Globus pallidus (tissue), 1 donor: ENCODE results near the gene RNF167.
A peak's percentile ranks its signal among the peaks of the same experiment; 100 is the strongest.

Experiments used
- DNase-seq: peaks from one replicate; pipeline ENCODE4 v3.0.0-alpha.2; 2015; ENCODE audit warnings: low spot score

RNF167 gene

DNA sequence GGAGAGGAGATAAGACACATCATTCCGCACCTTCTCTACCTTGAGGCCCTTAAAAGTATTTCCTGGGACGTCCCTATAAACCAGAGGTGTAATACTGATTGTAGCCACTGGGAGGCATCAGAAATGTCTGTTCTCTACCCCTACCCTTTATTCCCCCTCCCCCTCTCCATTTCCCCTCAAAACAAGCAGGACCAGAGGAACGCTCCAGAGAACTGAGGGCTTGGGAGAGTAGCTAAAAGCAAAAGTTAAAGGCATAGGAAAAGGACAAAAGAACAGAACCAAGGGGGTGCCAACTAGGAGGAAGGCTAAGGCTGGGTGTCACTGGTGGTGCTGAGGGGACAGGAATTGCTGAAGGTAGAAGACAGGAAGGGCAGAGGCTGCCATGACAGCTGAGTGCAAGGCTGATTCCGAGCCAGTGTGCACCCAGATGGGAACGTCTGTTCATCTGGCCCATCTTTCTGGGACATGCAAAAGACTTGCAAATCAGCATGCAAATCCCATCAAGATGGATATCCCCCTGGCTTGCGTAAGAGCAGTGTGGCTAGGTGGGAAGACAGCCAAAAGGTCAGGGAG, 40.7 kb downstream of the RNF167 start:
- no peak for DNase-seq

DNA sequence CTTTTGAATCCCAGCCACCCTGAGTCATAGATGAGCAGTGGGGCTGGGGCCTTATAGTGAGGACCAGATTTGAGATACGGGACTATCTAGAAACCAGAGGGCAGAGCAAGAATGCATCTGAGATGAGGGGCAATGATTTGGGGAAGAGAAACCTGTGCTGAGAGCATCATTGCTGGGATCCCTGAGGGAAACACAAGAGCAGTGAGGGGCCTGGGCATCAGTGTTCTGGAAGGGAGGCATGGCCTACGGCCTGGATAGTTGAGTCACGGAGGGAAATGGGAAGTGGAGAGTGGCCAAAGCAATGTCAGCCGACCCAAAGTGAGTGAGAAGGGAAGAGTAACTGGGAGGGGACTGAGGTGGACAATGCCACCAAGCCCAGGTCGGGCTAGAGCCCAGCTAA, 42.2 kb downstream of the RNF167 start:
- no peak for DNase-seq

DNA sequence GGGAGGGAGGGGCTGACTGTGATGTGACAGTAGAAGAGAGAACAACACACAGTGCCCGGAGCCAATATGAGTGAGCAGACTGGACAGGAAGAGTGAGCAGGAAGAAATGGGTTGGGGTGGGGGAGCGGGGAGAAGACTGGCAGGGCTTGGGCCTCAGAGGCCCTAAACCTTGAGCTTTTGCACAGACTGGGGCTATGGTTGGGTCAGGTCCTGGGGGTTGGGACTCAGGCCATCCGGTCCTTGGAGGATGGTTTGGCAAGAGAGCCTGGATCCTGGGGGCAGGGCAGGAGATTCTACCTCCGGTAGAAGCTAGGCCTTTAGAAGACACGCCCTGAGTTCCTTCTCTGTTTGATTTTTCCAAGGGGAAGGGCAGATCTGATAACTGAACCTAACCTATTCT, 46.3 kb downstream of the RNF167 start:
- DNase-seq = no peak

DNA sequence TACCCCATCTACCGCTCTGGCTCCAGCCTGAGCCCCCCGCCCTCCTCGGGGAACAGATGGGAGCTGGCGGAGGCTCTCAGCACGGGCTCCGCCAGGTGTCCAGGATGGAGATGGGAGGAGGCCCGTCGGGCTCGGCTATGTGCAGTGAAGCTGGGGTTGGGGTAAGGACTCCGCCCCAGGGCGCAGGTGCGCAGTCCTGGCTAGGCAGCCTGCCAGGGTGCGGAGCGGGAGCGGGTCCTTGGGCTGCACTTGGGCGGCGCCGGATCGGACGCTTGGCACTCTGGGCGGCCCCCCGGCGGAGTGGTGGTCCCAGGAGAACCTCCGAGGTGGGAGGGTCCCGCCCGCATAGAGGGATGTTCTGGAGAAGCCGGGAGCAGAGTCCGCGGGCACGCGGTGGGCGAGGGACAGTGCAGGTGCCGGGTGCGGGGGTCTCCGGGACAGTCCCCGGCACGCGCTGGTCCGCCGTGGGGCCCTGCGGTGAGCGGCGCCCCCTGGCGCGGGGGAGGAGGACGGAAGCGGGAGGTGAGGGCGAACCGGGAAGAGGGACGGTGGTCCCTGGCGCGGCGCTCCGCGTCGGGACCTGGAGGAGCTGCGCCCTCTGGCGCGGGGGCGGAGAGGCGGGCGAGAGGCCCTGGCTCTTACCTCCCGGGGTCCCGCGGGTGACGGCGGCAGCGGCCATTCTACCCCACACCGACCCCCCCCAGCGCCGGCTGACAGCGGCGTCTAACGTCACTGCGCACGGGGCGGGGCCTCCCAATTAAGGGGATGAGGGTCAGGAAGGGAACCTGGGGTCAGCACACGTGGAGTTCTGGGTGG, 47.1 kb downstream of the RNF167 start, which contains the start of gene CAMTA2:
Gene CAMTA2 (minus strand): TSS at position 725 of the 816 bp plus-strand sequence. CDS start 1,453 bp downstream, outside the sequence.
- peak; percentile 85 for DNase-seq

DNA sequence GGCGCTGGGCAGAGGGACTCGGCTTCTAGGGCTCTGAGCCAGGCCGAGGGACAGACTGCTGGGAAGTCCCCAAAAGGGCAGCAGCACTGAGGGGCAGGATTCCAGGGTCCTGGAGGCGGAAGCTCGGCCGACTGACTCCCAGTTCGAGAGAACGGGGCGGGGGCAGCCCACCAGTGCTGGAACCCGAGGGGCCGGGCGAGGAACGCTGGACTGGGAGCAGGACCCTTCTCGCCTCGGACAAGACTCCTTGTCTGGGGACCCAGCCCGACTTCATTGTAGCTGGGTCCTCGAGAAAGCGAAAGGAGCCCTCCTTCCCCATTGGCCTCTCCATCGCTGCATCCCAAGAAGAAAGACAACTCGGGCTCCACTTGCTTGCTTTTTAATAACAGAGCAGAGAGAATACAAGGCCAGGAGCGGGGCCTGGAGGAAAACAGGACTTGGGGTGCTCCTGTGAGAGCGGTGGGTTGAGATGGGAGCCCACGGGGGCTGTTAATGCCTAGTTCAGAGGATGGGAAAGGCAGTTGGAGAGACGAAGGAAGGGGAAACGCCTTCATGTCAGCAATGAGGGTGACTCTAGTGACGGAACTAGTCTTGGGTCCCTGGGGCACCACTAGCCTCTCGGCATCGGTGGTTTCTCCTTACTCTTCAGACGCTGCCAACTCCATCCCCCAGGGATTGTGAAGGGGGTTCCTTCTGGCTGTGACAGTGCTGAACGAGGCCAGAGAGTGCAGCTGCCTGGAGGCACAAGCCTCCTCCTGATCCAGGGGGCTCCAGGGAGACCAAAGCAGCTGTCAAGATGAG, 47.9 kb downstream of the RNF167 start:
- DNase-seq = no peak

DNA sequence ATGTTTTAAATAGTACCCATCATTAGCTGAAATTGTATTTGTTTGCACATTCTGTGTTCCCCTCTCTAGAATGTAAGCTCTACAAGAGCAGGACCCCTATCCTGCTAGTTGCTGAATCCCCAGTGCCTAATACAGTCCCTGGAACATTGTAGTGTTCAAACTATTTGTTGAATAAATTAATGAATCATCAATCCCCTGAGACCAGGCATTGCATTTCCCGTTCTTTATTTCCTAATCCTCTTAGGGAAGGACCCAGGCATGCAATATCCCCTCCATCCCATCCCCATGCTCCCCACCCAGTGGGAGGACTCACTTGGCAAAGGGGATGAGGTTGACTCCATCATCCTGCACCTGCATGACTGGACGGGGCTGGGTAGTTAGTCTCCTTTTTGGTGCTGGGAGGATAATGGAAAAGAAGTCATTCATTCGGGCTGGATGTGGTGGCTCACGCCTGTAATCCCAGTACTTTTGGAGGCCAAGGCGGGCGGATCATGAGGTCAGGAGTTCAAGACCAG, 54.1 kb downstream of the RNF167 start:
- DNase-seq = no peak
